Astrocyte (in vitro differentiated cells and primary cell): Measurements from ENCODE around the gene NT5DC3. TPM values are rescaled to one million over a fixed set of nuclear protein-coding genes. Genes with fewer than 3 reads are reported as not detected.

ENCODE experiments used
- DNase-seq: peaks from one replicate; pipeline ENCODE4 v3.0.0-alpha.2; 2010; ENCODE audit warnings: low read depth
- FAIRE-seq: peaks from 2 replicates; lab custom pipeline; 2011; peaks lifted over from hg19 to GRCh38; lab: Jason Lieb, UNC
- H2AFZ ChIP-seq: 2 replicates; pipeline ENCODE4 v1.6.0; 2012; ENCODE audit warnings: low read depth, low read length, inconsistent platforms
- H3K27ac ChIP-seq: 2 replicates; pipeline ENCODE4 v1.5.1; 2011; ENCODE audit warnings: low read depth, low read length, inconsistent platforms
- H3K27me3 ChIP-seq: 2 replicates; pipeline ENCODE4 v1.6.0; 2011; ENCODE audit warnings: low read length, inconsistent platforms; ENCODE audit not compliant: insufficient read depth
- H3K36me3 ChIP-seq: 2 replicates; pipeline ENCODE4 v1.5.1; 2011; ENCODE audit warnings: low read length, inconsistent platforms; ENCODE audit not compliant: insufficient read depth
- H3K4me1 ChIP-seq: 2 replicates; pipeline ENCODE4 v1.5.1; 2011; ENCODE audit warnings: low read length, inconsistent platforms; ENCODE audit not compliant: insufficient read depth
- H3K4me2 ChIP-seq: 2 replicates; pipeline ENCODE4 v1.6.0; 2012; ENCODE audit warnings: low read length, inconsistent platforms
- H3K4me3 ChIP-seq: 2 replicates; pipeline ENCODE4 v1.5.1; 2011; ENCODE audit warnings: low read depth, mild to moderate bottlenecking, low read length, inconsistent platforms; ENCODE audit not compliant: insufficient read depth
- H3K79me2 ChIP-seq: 2 replicates; pipeline ENCODE4 v1.6.0; 2012; ENCODE audit warnings: mild to moderate bottlenecking, low read length, inconsistent platforms; ENCODE audit not compliant: insufficient read depth
- H3K9ac ChIP-seq: 2 replicates; pipeline ENCODE4 v1.6.0; 2012; ENCODE audit warnings: mild to moderate bottlenecking, low read length, inconsistent platforms
- H3K9me3 ChIP-seq: 2 replicates; pipeline ENCODE4 v1.5.1; 2012; ENCODE audit warnings: low read depth, mild to moderate bottlenecking, low read length, inconsistent platforms; ENCODE audit not compliant: insufficient read depth
- H4K20me1 ChIP-seq: 2 replicates; pipeline ENCODE4 v1.6.0; 2012; ENCODE audit warnings: low read length, inconsistent platforms; ENCODE audit not compliant: insufficient read depth
- H3K27ac Mint-ChIP-seq: one replicate; pipeline ENCODE4 v1.8.0; 2021; ENCODE audit warnings: mild to moderate bottlenecking, mixed read lengths; ENCODE audit not compliant: unreplicated experiment
- H3K27me3 Mint-ChIP-seq: one replicate; pipeline ENCODE4 v1.8.0; 2021; ENCODE audit warnings: low read depth, mixed read lengths; ENCODE audit not compliant: unreplicated experiment
- H3K36me3 Mint-ChIP-seq: one replicate; pipeline ENCODE4 v1.8.0; 2021; ENCODE audit warnings: low read depth, mixed read lengths; ENCODE audit not compliant: unreplicated experiment
- H3K4me1 Mint-ChIP-seq: one replicate; pipeline ENCODE4 v1.8.0; 2021; ENCODE audit warnings: low read depth, mixed read lengths; ENCODE audit not compliant: unreplicated experiment
- H3K4me3 Mint-ChIP-seq: one replicate; pipeline ENCODE4 v1.8.0; 2021; ENCODE audit warnings: mild to moderate bottlenecking, moderate library complexity, mixed read lengths; ENCODE audit not compliant: unreplicated experiment
- H3K9me3 Mint-ChIP-seq: one replicate; pipeline ENCODE4 v1.8.0; 2021; ENCODE audit warnings: mild to moderate bottlenecking, mixed read lengths; ENCODE audit not compliant: unreplicated experiment
- CTCF ChIP-seq: IDR thresholded peaks from 2 replicates; pipeline ENCODE4 v1.5.1; 2011; ENCODE audit warnings: low read depth, mild to moderate bottlenecking, inconsistent platforms, low read length, moderate library complexity; ENCODE audit not compliant: insufficient read depth
- EZH2 ChIP-seq: IDR thresholded peaks from 2 replicates; pipeline ENCODE4 v1.6.1; 2012; ENCODE audit warnings: mild to moderate bottlenecking, low read length, inconsistent platforms; ENCODE audit not compliant: insufficient read depth
- total RNA-seq: library from RNA; stranded (reverse); gene quantifications from 2 replicates; pipeline ENCODE4 v1.2.1, GENCODE V29; 2021

NT5DC3 gene
- total RNA-seq, 1 donor from 2014 or later = 13.6 TPM

DNA sequence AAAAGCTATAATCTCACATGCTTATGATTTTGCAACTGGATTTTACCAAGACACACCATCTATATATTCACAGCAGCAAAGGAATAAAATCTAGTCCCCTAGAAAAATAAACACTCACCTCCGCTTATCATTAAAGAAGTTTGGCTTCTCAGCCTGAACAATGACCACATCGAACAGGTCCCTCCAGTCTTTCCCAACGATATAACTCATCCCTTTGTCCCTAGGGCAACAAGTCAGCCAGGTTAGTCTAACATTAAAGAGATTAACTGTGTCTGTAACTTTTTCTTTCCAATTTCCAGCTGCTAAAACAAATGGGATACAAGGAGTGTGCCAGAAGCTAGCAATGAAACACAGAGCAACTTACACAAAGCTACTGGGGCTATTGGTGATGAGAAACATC is 48.0 kb downstream of the NT5DC3 start:
- Histone ChIP-seq H3K79me2 (peaks cover 4% of the 10 kb centered on the region), H4K20me1 (no peaks in the 10 kb centered on the region), H3K4me3 (no peak overlapping the region), H3K36me3 (peaks cover 34% of the 10 kb centered on the region), H3K4me1 (no peaks in the 10 kb centered on the region), H3K9ac (no peak overlapping the region), H3K27me3 (no peaks in the 10 kb centered on the region), H3K9me3 (no peaks in the 10 kb centered on the region), H2AFZ (no peak overlapping the region), H3K4me2 (no peak overlapping the region), H3K27ac (no peak overlapping the region)
- Mint-ChIP-seq H3K4me1 (no peaks in the 10 kb centered on the region), H3K4me3 (no peak overlapping the region), H3K27ac (no peak overlapping the region), H3K36me3 (peaks cover 25% of the 10 kb centered on the region), H3K9me3 (no peaks in the 10 kb centered on the region), H3K27me3 (no peaks in the 10 kb centered on the region)
- DNase-seq = no peak
- no peak for FAIRE-seq
- TF ChIP-seq CTCF (no peak), EZH2 (no peak)

DNA sequence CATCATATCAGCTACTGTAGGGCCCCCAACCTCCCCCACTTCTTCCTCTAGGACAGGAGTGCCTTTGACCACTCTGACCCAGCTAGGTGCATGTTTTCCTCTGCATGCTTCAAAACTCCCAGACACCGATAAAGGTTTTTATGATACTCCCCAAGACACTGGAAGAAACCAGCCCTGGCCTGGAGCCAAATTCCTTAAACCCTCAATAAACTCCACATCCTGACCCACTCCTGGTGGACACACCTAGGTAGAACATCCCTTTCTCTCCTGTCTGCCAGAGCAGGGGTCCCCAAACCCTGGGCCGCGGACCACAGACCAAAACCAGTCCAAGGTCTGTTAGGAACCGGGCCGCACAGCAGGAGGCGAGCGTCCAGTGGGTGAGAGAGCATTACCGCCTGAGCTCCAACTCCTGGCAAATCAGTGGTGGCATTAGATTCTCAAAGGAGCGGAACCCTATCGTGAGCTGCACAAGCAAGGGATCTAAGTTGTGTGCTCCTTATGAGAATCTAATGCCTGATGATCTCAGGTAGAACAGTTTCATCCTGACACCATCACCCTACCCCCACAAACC is 49.6 kb downstream of the NT5DC3 start:
- no peaks in the 10 kb centered on the region for H3K9me3 ChIP-seq
- no peak overlapping the region for H2AFZ ChIP-seq
- peaks cover 4% of the 10 kb centered on the region for H3K79me2 ChIP-seq
- no peak overlapping the region for H3K4me2 ChIP-seq
- DNase-seq = no peak
- no peaks in the 10 kb centered on the region for H4K20me1 ChIP-seq
- TF ChIP-seq CTCF = no peak
- no peak for TF ChIP-seq EZH2
- Mint-ChIP-seq H3K36me3 (peaks cover 21% of the 10 kb centered on the region), H3K27ac (no peak overlapping the region), H3K4me1 (no peaks in the 10 kb centered on the region), H3K9me3 (no peaks in the 10 kb centered on the region), H3K27me3 (no peaks in the 10 kb centered on the region), H3K4me3 (no peak overlapping the region)
- no peaks in the 10 kb centered on the region for H3K27me3 ChIP-seq
- H3K9ac ChIP-seq = no peak overlapping the region
- no peak overlapping the region for H3K27ac ChIP-seq
- FAIRE-seq = no peak
- no peak overlapping the region for H3K4me3 ChIP-seq
- H3K4me1 ChIP-seq = no peaks in the 10 kb centered on the region
- H3K36me3 ChIP-seq = peaks cover 28% of the 10 kb centered on the region

- Histone ChIP-seq H3K4me3 (no peak overlapping the region), H3K36me3 (peaks cover 31% of the 10 kb centered on the region), H2AFZ (no peak overlapping the region), H3K4me1 (no peaks in the 10 kb centered on the region), H3K4me2 (no peak overlapping the region), H3K79me2 (peaks cover 5% of the 10 kb centered on the region), H3K9me3 (no peaks in the 10 kb centered on the region), H3K27me3 (no peaks in the 10 kb centered on the region), H3K27ac (no peak overlapping the region), H4K20me1 (no peaks in the 10 kb centered on the region), H3K9ac (no peak overlapping the region)
- Mint-ChIP-seq H3K4me1 (peaks cover 6% of the 10 kb centered on the region), H3K36me3 (peaks cover 12% of the 10 kb centered on the region), H3K27ac (no peak overlapping the region), H3K9me3 (no peaks in the 10 kb centered on the region), H3K27me3 (no peaks in the 10 kb centered on the region), H3K4me3 (no peak overlapping the region)
- TF ChIP-seq CTCF (no peak), EZH2 (no peak)
- no peak for FAIRE-seq
- DNase-seq = no peak
These were observed 54.8 kb downstream of the NT5DC3 start for GRCh38 chr12:103786201-103786600.
